Eye (tissue), 1 donor: Measurements from ENCODE around the gene MLLT3.

Source experiments
- DNase-seq: peaks from one replicate; pipeline ENCODE4 v3.0.0-alpha.2; 2015

Gene MLLT3

DNA sequence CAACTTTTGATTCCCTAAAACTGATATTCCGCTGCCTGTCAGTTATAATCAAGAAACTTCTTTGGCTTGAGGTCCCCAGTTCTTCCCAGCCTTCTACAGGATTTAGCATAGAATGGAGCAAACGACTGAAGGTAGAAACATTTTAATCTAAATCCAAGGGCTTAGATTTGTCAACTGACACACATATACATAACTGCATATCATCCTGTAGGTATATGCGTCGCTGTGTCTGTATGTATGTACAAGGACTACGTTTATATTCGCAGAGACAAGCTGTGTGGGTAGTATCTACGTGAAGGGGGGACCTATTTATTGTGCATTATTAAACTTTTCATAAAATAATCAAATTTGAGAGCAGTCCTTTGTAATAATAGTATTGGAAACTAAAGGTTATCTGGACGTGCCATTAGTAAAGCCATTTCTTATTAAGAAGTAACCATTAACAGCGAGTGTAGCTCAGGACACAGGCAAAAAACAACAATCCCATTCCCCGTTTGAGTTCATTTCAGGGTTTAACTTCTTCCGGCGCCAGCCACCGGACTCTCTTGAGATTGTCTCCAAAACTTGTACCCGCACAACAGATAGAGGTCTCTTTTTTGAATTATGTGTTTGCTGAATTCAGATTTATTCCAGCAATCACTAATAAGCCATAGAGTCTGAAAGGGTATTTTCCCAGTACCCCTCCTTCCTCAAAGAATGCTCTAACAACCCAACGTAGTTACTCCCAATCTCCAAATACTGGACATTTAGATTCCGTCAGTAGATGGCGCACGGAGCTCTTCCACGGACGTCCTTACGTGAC, 2.1 kb upstream of the MLLT3 start:
- peak; percentile 94 for DNase-seq

DNA sequence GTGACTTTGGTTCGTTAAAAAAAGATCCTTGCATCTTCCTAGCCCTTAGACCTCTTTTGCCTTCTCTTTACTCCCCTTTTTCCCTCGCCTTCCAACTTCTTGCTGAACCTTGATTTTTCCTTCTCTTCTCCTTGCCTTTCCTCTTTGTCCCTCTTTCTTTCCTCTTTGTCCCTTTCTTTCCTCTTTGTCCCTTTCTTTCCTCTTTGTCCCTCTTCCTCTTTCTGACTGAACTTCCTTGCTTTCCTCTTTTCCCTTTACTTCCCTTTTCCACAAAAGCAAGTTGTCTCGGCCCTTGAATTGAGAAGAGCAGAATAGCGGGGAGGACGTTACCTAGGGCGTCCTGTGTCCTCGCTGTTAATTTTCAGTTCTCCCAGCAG, 1.4 kb upstream of the MLLT3 start:
- DNase-seq = peak; percentile 62

DNA sequence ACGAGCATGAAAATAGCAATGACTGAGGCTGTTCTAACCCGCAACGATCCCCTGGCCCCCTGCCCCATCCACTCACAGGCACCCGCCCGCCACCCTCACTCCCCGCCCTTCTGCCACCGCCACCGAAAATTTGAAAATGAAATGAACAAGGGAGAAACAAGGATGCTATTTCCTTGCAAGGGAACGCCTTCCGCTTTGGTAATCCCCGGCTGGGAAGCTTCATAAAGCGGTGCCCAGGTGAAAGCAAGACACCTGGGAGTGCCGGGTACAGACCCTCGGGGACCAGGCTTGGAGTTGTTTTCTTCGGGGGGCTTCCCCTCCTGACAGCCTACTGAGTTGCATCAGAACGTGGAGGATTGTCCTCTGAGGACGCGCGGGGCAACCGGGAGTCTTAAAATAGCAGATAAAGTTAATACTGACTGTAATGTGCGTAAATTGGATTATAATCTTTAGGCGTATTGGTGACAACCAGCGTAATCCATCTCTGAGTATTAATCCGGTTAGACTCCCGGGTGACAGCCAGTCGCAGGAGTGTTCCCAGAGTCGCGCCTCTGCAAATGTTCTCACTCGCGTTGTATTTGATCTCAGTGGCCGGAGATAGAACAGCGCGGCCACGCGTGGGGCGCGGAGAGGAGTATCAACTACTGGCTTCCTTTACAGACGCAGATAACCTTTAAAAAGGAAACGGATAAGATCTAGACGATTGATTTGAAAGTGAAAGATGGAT, 885 bp upstream of the MLLT3 start:
- DNase-seq = peak; percentile 62

DNA sequence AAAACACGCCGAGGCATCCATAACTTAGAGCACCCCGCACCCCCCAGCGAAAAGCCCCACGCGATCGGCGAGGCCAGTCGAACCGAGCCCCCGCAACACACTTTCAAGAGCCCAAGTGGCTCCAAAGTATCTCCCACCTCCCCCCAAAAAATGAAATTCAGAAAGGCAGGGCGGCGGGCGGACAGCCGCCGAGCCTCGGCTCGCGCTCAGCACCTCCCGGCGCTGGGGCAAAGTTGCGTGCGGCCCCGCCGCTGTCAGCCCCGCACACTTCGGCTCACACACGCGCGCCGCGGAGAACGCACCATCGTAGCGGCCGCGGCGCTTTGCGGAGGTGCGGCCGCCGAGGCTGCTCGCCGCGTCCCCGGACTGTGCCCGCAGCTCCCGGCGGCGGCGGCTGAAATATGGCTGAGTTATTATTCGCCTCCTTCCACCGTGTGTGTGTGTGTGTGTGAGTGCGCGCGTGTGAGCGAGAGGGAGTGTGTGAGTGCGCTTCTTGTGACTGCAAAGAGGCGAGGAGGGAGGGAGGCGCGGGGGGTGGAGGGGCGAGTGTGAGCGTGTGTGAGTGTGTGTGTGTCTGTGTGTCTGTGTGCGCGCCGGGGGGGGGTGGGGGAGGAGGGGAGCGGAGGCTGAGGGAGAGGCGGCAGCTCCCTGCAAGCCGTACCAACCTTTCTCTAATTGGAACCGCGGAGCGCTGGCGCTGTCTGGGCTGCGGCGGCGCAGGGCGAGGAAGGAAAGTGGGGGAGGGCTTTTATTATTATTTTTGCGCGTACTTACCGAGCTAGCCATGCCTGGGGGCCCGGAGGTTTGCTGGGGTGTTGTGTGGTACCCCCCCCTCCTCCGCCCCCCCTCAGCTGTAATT, 599 bp downstream of the MLLT3 start:
- peak; percentile 92 for DNase-seq

DNA sequence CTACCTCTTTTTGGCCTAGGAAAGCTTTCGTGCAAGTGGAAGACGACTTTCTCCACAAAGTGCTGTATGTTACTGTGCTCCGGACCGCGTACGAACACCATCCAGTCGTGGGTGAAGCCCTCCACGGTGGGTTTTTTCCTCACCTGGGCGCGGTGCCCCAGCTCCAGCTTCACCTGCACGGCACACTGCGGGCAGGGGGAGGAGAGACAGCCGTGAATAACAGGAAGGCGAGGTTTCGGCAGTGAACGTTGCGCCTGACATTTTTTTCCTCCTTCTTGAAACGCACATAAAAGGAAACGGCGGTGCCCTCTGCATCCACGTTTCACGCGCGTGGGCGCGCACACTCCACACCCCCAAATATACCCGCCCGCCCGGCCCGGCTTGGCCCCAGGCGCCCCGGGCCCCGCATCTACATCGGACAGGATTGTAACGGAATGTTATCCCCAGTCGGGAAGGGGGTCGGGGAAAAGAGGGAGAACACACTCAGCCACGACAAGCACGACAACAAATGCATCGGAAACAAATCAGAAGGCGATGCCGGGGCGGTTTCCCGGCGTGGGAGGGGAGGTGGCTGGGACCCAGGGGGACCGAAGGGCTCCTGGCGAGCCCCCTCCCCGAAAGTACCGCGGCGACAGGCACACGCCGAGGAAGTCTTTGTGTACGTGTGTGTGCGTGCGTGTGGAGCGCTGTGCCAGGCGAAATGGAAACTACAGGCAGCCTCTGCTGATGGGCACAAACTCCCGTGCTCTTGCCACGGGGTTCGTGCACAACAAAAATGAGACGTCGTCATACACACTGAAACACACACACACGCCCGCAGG, 1.4 kb downstream of the MLLT3 start:
- peak; percentile 77 for DNase-seq

DNA sequence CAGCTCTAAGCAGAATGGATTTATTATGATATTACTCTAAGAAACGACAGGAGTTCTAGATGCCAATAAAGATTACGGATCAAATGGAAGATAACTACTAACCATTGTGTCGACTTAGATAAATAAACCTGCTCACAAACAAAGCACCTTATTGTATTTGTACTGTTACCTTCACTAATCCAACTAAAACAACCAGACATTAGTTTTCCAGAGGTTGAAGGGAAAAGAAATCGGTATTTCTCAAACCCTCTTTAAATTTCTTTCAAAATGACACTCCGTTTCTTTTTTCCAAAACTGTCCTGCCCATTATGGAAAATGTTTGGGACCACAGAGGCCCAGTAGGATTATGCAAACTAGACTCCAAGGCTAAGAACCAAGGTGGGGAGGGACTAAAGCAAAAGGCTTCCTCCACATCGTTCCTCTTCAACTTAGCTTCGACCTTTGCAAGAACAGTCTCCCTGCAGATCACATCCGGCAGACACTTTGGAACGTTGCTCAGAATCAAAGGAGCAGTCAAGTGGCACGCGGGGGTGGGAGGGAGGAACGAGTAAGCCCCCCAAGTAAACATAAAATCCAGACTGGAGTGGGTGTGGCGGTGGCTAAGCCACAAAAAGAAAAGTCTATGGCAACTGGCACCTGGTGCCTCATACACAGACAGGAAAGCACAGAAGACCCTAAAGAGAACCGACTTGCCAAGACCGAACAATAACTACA, 2.7 kb downstream of the MLLT3 start:
- peak; percentile 53 for DNase-seq

DNA sequence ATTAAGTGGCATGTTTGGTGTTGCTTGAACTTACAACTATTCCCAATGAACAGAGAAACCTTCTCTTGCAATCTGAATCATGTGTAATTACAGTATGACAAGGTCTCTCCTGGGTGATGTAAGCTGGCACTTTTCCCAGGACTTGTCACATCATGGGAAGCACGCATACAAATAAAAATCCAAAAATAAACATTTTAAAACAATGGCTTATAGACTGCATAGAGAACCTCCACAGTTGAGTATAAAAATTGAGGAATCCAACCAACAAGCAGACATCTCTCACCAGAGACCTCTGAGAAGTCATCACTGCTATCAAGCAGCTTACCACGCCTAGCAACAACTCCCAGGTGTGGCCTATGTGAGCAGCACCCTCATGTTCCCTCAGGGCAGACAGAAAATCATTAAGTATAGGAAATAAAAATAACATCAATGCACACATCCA, 3.9 kb downstream of the MLLT3 start:
- peak; percentile 36 for DNase-seq

DNA sequence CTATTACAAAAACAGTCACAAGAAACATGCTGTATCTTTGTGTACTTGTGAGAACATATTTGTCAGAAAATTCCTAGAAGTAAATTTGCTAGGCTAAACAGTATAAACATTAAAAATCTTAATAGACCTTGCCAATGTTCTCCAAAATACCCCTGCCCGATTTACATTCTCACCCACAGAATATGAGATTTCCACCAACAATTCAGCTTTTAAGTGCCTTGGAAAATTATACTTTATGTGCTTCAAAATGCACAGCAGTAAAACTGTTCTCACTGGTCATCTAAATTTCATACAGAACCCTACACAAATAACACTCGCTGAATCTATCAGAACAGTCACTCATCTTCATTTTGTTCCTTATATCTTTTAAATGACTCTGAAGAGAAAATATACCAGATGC, 5.5 kb downstream of the MLLT3 start:
- no peak for DNase-seq

DNA sequence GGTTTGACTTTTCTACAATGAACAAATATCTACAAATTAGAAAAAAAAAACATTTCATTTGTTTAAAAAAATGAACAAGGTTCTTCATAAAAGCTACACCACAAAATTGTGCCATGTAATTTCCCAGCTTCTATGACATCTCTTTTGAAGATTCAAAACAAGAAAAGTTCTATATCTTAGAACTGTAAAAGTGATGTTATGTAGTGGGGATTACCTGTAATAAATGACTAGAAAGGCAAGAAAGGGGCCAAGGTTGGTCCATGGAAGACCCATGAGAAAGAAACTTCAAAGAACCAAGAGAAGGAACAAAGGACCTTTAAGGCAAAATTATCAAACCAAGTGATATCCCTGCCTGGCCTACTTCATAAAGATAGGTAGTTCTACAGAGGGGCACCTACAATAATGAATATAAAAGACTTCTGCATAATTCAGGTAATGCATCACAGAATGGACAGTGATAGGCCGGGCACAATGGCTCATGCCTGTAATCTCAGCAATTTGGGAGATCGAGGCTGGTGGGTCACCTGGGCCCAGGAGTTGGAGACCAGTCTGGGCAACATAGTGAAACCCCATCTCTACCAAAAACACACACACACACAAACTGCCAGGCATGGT, 7.6 kb downstream of the MLLT3 start:
- no peak for DNase-seq

DNA sequence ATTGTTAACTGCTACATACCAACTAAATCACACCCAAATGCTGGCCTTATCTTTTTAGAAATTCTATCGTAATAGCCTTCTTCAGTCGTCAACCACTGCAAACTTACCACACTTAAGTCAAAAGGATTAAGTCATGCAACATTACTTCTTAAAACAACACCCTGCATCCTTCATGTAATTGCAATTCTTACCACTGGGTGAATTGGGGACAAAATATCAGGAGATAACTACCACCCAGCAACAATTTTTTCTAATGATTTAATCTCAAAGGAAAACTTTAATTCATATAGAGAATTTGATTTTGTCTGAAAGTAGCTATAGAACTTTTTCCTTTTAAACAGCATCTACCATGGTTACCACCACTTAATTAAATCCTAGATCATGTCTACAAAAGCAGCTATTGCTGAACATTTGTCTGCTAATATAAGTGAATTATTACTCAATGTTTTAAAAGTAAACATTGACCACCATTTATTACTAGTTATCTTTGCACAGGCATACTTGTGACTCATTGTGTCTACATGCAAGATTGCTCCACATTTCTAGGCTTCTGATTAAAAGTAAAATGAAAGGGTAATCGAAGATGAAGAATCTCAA, 10.5 kb downstream of the MLLT3 start:
- peak; percentile 51 for DNase-seq

DNA sequence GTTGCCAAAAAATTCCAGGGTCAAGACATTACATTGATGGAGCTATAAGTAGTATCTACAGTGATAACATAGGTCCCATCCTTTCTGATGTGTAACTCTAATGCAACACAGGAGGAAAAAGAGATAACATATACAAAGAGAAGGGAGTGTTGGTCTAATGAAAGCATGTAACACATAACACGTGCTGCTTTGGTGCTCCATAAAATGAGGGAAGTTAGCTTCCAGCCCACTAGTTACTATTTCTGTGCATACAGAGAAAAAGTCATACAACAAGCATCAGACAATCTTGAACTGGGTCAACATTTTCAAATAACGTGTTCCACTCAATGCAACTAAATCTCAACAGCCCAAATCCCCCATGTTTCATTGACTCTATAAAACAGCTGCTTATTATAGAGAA, 11.7 kb downstream of the MLLT3 start:
- DNase-seq = no peak

DNA sequence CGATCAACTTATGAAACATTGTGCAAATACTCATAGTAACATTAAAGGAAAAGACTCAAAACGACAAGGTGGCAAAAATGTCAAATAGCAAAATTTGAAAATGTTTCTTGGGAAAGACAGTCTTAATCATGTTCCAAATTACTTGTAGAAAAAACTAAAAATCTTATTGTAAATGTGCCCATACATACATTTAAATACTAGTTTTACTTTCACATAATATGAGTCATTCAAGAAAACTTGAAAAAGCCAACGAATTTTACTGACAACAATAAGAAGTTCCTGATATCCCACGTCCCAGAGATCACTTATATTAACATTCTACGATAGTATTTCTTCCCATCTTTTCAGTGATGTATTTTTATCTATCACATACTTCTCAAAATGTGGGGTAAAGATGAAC, 13.7 kb downstream of the MLLT3 start:
- no peak for DNase-seq

DNA sequence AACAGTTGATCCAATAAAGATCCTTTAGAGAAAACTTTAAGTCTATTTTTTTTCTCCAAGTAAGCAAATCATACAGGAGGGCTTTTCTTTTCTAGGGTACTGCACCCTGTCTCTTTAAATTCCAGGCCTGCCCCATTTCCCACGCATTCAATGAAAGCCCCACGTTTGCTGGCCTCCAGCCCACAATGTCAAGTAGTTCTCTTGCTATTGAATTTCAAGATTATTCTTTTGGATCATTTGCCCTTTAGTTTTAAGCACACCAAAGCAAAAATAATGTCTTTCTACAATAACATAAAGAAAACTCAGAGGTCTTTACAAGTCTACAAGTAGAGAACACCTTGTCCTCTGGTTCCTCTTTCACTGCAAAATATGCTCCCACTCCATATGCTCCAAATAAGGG, 15.6 kb downstream of the MLLT3 start:
- peak; percentile 16 for DNase-seq

DNA sequence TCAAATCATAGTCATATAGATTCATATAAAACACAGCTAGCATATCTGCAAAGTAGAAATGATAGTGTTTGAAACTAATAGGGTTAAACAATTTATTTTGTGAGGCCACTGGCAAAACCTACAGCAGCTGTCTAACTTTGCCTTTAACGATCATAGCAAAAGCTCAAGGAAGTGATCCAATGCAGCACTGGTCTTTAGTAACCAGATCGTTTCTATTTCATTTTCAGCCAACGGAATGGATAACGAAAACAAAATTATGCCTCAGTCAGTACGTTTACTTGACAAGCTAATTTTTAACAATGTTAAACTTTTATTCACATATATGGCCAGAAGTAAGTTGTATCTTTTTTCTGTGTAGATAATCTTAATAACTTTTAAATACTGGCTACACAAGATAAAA, 17.7 kb downstream of the MLLT3 start:
- peak; percentile 53 for DNase-seq

DNA sequence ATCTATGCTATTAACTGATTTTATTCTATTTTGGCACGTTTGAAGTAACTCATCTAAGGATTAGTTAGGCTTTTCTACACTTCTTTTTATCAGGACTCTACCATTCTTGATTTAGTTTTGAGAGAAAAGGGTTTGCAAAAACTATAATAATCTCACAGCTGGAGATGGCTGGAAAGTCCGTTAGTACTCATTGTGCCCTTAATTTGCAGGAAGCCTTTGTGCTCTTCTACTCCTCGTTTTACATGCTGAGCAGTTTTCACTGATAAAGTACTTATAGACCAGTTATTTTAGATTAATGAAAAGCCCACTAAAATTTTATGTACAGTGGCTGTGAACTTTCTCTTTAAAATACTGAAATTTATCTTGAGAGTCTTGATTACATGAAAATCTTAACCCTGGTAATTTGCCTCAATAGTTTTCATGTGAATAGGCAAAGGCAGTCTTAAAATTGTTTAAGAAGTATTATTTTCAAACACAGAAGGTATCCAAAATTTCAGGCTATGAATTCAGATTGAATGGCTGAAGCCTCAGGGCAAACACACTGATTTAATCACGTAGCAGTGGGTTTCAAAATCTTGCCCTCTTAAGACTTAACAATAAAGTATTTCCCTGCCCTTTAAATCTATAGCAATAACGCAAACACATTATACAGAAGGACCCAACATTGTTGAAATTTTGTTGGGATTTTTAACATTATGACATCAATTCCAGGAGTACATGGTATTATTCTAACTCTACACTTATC, 18.6 kb downstream of the MLLT3 start:
- peak; percentile 76 for DNase-seq

DNA sequence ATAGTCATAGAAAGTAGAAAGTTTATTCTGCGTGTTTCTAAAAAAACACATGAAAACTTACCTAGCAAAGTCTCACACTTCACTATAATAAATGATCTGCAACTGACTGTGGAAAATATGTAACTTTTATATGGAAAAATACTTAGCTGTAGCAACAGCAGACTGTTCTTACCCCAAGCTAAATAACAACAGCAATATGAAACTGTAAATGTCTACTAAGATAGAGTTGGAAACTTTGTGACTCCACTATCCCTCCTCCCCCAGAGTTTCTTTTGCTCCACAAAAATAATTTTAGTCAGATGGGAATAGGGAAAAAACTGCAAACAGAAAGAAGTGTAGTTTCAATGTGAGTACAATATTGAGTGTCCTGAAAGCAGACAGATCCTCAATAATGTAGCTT, 21.0 kb downstream of the MLLT3 start:
- DNase-seq = no peak

DNA sequence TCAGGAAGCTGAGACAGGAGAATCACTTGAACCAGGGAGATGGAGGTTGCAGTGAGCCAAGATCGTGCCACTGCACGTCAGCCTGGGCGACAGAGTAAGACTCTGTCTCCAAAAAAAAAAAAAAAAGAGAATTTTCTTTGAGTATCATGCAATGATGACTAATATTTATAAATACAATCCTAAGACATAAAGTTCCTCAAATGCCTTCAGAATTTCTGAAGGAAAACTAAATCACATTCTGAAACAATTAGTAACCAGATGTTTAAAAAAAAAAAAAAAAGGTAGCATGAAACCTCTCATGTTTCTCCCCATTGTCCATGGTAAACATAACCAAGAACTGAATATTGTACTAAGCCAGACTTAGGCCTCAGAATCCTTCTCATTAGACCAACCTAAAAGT, 23.1 kb downstream of the MLLT3 start:
- DNase-seq = no peak

DNA sequence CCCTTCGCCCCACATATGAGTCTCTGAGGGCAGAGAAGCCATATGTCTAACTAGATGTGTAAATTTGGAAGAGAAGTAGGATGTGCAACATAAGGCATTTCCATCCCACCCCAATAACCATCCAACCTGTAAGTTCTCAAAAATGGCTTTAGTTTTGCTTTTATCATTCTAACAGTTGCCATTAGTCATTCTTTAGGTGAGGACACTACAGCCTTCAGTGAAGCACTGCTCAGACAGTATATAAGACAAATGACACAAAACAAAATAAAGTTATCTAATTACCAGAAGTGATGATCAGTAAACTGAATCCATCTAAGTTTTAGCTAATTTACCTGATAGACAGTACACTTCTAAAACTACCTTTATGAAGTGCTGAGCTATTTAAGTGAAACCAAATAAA, 23.9 kb downstream of the MLLT3 start:
- DNase-seq = no peak

DNA sequence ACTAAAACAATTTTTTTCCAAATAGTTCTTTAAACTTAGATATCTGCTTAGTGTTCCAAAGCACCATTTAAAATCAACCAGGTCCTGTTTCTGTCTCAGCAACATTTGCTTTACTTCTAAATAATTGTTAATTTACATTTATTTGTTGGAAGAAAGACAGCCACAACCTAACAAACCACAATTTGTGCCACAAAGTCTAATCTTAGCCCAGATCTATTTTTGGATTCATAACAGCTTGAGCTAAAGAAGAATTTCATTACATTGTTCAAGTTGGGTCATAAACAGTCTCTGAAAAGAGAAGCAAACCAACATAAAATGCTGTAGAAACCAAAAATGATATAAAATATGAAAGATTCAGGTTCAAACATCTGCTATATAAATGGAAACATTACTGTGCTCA, 24.4 kb downstream of the MLLT3 start:
- no peak for DNase-seq

DNA sequence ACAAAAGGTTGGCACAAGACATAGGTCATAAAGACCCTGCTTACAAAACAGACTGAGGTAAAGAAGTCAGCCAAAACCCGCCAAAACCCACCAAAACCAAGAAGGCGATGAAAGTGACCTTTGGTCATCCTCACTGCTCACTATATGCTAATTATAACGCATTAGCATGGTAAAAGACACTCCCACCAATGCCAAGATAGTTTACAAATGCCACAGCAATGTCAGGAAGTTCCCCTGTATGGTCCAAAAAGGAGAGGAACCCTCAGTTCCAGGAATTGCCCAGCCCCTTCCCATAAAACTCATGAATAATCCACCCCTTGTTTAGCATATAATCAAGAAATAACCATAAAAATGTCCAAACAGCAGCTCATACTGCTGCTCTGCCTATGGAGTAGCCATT, 27.7 kb downstream of the MLLT3 start:
- no peak for DNase-seq
